Hematopoietic multipotent progenitor cell treated with erythropoietin and hydrocortisone succinate and interleukin-3 and kit ligand, for 15 days (in vitro differentiated cells): Measurements from ENCODE around the gene LY6G5C.

Experiments
- DNase-seq: peaks from one replicate; pipeline ENCODE4 v3.0.0-alpha.2; 2015; ENCODE audit warnings: low spot score

The LY6G5C gene

GRCh38 chr6:31680226-31681134, at the start of gene LY6G5C:
TSS of gene LY6G5C (minus strand) at chr6:31681067. CDS start at chr6:31680373, 694 bp downstream.
- DNase-seq: peak; percentile 76

GRCh38 chr6:31729979-31730630, 49.2 kb upstream of the LY6G5C start:
- peak; percentile 69 for DNase-seq

GRCh38 chr6:31729515-31729978, 48.7 kb upstream of the LY6G5C start:
- DNase-seq: peak; percentile 82

GRCh38 chr6:31728767-31729514, 48.1 kb upstream of the LY6G5C start, which contains the start of gene DDAH2:
TSS of gene DDAH2 (minus strand) at chr6:31729299. CDS start at chr6:31729161, 138 bp downstream.
- DNase-seq: no peak

- DNase-seq: no peak
Measured at GRCh38 chr6:31727717-31728671, 47.1 kb upstream of the LY6G5C start.

- no peak for DNase-seq
Measured at GRCh38 chr6:31727034-31727716, 46.3 kb upstream of the LY6G5C start.

- no peak for DNase-seq
Measured at GRCh38 chr6:31725502-31726350, 44.9 kb upstream of the LY6G5C start.

GRCh38 chr6:31723980-31724691, 43.3 kb upstream of the LY6G5C start:
- DNase-seq: no peak

GRCh38 chr6:31723245-31723979, 42.5 kb upstream of the LY6G5C start, which contains the start of gene MPIG6B:
TSS of gene MPIG6B (plus strand) at chr6:31723373. CDS start at chr6:31723384, 11 bp downstream.
- no peak for DNase-seq

GRCh38 chr6:31722173-31722572, 41.3 kb upstream of the LY6G5C start:
- DNase-seq: no peak

- no peak for DNase-seq
Measured at GRCh38 chr6:31721351-31722020, 40.6 kb upstream of the LY6G5C start, which contains the start of gene LY6G6C. TSS of gene LY6G6C (minus strand) at chr6:31721746. CDS start at chr6:31721679, 67 bp downstream.

- no peak for DNase-seq
Measured at GRCh38 chr6:31720196-31720770, 39.4 kb upstream of the LY6G5C start.

GRCh38 chr6:31719001-31719400, 38.1 kb upstream of the LY6G5C start:
- DNase-seq: no peak

- DNase-seq: no peak
Measured at GRCh38 chr6:31718265-31718664, 37.4 kb upstream of the LY6G5C start.

GRCh38 chr6:31717499-31718222, 36.8 kb upstream of the LY6G5C start:
- no peak for DNase-seq
